Kidney epithelial cell (primary cell): ENCODE results near the gene FDXR. TPM values are rescaled to one million over a fixed set of nuclear protein-coding genes. Genes with fewer than 3 reads are reported as not detected.

Source experiments
- DNase-seq: peaks from one replicate; pipeline ENCODE4 v3.0.0-alpha.2; 2010; ENCODE audit warnings: low read depth
- H3K27me3 ChIP-seq: 2 replicates; pipeline ENCODE4 v1.6.0; 2011; ENCODE audit warnings: low read length; ENCODE audit not compliant: control insufficient read depth, insufficient read depth
- H3K36me3 ChIP-seq: 2 replicates; pipeline ENCODE4 v1.5.1; 2011; ENCODE audit warnings: low read length; ENCODE audit not compliant: control insufficient read depth, insufficient read depth
- H3K4me3 ChIP-seq: 2 replicates; pipeline ENCODE4 v1.5.1; 2011; ENCODE audit warnings: low read depth, mild to moderate bottlenecking, control low read depth, low read length
- CTCF ChIP-seq: IDR thresholded peaks from 2 replicates; pipeline ENCODE4 v1.5.1; 2011; ENCODE audit warnings: mild to moderate bottlenecking, moderate library complexity, low read length, control low read depth, inconsistent platforms; ENCODE audit not compliant: insufficient read depth, poor library complexity, severe bottlenecking
- total RNA-seq: library from RNA; depleted of rRNA; stranded (reverse); fragments of >200 nt; gene quantifications from 2 replicates; pipeline ENCODE4 v1.2.3, GENCODE V29; 2015

FDXR gene
- total RNA-seq, 1 donor from 2014 or later: 34.0 TPM

- DNase-seq: no peak
- no peaks in the 10 kb centered on the region for H3K27me3 ChIP-seq
- no peak for TF ChIP-seq CTCF
- H3K4me3 ChIP-seq: no peak overlapping the region
- no peaks in the 10 kb centered on the region for H3K36me3 ChIP-seq
Measured at GRCh38 chr17:74819801-74820436, 52.9 kb downstream of the FDXR start.

GRCh38 chr17:74818291-74818938, 54.4 kb downstream of the FDXR start:
- H3K36me3 ChIP-seq: no peaks in the 10 kb centered on the region
- no peak for DNase-seq
- TF ChIP-seq CTCF: no peak
- no peaks in the 10 kb centered on the region for H3K27me3 ChIP-seq
- H3K4me3 ChIP-seq: no peak overlapping the region

DNA sequence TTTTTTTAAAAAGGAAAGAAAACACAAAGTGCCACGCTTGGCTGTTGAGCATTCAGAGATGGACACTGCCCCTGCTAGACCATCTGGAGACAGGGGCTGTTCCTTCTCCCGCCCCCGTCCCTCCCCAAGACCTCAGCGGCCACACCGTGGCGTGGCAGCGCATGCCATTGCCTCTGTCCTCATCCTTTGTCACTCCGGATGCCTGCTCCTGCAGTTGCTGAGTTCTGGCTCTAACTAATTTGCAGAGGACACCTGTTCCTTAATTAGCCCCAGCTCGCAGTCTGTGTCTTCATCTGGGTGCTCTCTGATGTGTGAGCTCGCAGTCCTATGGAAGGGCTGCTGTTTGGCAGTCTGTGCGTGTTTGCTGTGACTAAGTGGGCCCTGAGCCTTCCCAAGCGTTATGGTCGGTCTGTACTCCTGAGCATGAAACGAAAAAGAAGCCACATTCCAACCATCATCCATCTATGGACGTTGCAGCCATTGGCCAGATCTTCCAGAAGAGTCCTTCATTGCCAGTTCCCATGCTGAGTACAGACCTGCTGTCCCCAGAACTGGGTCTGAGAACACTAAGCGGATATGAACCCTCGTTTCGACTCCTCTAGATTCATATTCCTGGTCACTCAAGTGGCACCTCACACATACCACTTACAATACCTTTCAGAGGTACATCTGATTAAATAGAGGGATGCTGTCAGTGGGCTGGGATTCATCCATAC, 55.7 kb downstream of the FDXR start:
- Histone ChIP-seq H3K27me3 (no peaks in the 10 kb centered on the region), H3K36me3 (no peaks in the 10 kb centered on the region), H3K4me3 (no peak overlapping the region)
- DNase-seq: no peak
- no peak for TF ChIP-seq CTCF

- no peak for DNase-seq
- TF ChIP-seq CTCF: no peak
- no peaks in the 10 kb centered on the region for H3K27me3 ChIP-seq
- no peak overlapping the region for H3K4me3 ChIP-seq
- no peaks in the 10 kb centered on the region for H3K36me3 ChIP-seq
Measured at GRCh38 chr17:74815550-74816370, 57.0 kb downstream of the FDXR start.

- Histone ChIP-seq H3K4me3 (no peak overlapping the region), H3K36me3 (no peaks in the 10 kb centered on the region)
- no peak for TF ChIP-seq CTCF
Measured at GRCh38 chr17:74815067-74815466, 57.7 kb downstream of the FDXR start.

More at GRCh38 chr17:74815067-74815466, 57.7 kb downstream of the FDXR start:
- no peaks in the 10 kb centered on the region for H3K27me3 ChIP-seq
- no peak for DNase-seq
